ENCODE results near the gene PAX1. TPM values are rescaled to one million over a fixed set of nuclear protein-coding genes. Genes with fewer than 3 reads are reported as not detected.

PAX1 gene
- total RNA-seq, result not detected
- long read RNA-seq, result 0 reads

- DNase-seq (ENCODE audit: missing footprints), result no peak
- intact Hi-C loops (cut with DNase I), result no loop called here
- ATAC-seq, result no peak
Measured at GRCh38 chr20:21705575-21706260, at the start of gene PAX1. TSS of gene PAX1 (plus strand) at chr20:21705664. CDS start at chr20:21705713, 49 bp downstream.

GRCh38 chr20:21656308-21657067, 49.0 kb upstream of the PAX1 start:
- intact Hi-C loops (cut with DNase I), result no loop called here
- ATAC-seq (no peak), DNase-seq (ENCODE audit: missing footprints) (no peak)

GRCh38 chr20:21661488-21662055, 43.9 kb upstream of the PAX1 start:
- intact Hi-C loops (cut with DNase I), result no loop called here
- ATAC-seq (no peak), DNase-seq (ENCODE audit: missing footprints) (no peak)

- DNase-seq (ENCODE audit: missing footprints) (no peak), ATAC-seq (no peak)
- intact Hi-C loops (cut with DNase I), result no loop called here
Measured at GRCh38 chr20:21663465-21663864, 42.0 kb upstream of the PAX1 start.

- intact Hi-C loops (cut with DNase I), result no loop called here
- ATAC-seq (no peak), DNase-seq (ENCODE audit: missing footprints) (no peak)
Measured at GRCh38 chr20:21665687-21666446, 39.6 kb upstream of the PAX1 start.

GRCh38 chr20:21670126-21670525, 35.3 kb upstream of the PAX1 start:
- DNase-seq (ENCODE audit: missing footprints) (no peak), ATAC-seq (no peak)
- intact Hi-C loops (cut with DNase I), result no loop called here

- DNase-seq (ENCODE audit: missing footprints), result no peak
- intact Hi-C loops (cut with DNase I), result no loop called here
- no peak for ATAC-seq
Measured at GRCh38 chr20:21670981-21671380, 34.5 kb upstream of the PAX1 start.

GRCh38 chr20:21677261-21677660, 28.2 kb upstream of the PAX1 start:
- intact Hi-C loops (cut with DNase I), result no loop called here
- ATAC-seq, result no peak
- DNase-seq (ENCODE audit: missing footprints), result no peak

- DNase-seq (ENCODE audit: missing footprints) (no peak), ATAC-seq (no peak)
- intact Hi-C loops (cut with DNase I), result no loop called here
Measured at GRCh38 chr20:21677781-21678180, 27.7 kb upstream of the PAX1 start.

- ATAC-seq (no peak), DNase-seq (ENCODE audit: missing footprints) (no peak)
- intact Hi-C loops (cut with DNase I), result no loop called here
Measured at GRCh38 chr20:21681234-21681921, 24.1 kb upstream of the PAX1 start.

GRCh38 chr20:21681922-21682318, 23.5 kb upstream of the PAX1 start:
- DNase-seq (ENCODE audit: missing footprints) (no peak), ATAC-seq (peak; percentile 16)
- intact Hi-C loops (cut with DNase I), result no loop called here

- DNase-seq (ENCODE audit: missing footprints), result no peak
- no peak for ATAC-seq
- intact Hi-C loops (cut with DNase I), result no loop called here
Measured at GRCh38 chr20:21682521-21682954, 22.9 kb upstream of the PAX1 start.

GRCh38 chr20:21684671-21685070, 20.8 kb upstream of the PAX1 start:
- ATAC-seq (no peak), DNase-seq (ENCODE audit: missing footprints) (no peak)
- intact Hi-C loops (cut with DNase I), result no loop called here

GRCh38 chr20:21685981-21686380, 19.5 kb upstream of the PAX1 start:
- DNase-seq (ENCODE audit: missing footprints), result no peak
- ATAC-seq, result no peak
- intact Hi-C loops (cut with DNase I), result no loop called here

GRCh38 chr20:21693322-21693721, 12.1 kb upstream of the PAX1 start:
- DNase-seq (ENCODE audit: missing footprints) (no peak), ATAC-seq (no peak)
- intact Hi-C loops (cut with DNase I), result no loop called here

- ATAC-seq (no peak), DNase-seq (ENCODE audit: missing footprints) (no peak)
- intact Hi-C loops (cut with DNase I), result no loop called here
Measured at GRCh38 chr20:21698494-21699215, 6.8 kb upstream of the PAX1 start.

- DNase-seq (ENCODE audit: missing footprints) (no peak), ATAC-seq (no peak)
- intact Hi-C loops (cut with DNase I), result no loop called here
Measured at GRCh38 chr20:21699216-21699508, 6.3 kb upstream of the PAX1 start.

- DNase-seq (ENCODE audit: missing footprints) (no peak), ATAC-seq (no peak)
- intact Hi-C loops (cut with DNase I), result no loop called here
Measured at GRCh38 chr20:21701171-21701876, 4.1 kb upstream of the PAX1 start.

Data from Right ventricle myocardium inferior (tissue), 1 donor.